Upper lobe of left lung (tissue), 4 donors: ENCODE measurements around the gene LRRC73.

Source experiments
- CTCF ChIP-seq, 6 experiments: fragments of 450-650 bp in 4 of 6; fragments of 200-600 bp in 2 of 6; sonication (generic) in 2 of 6; IDR thresholded peaks; one replicate each; pipeline ENCODE4 v1.5.1; 2016 to 2019; ENCODE audit warnings: antibody characterized with exemption in 6 of 6
- EP300 ChIP-seq, 4 donors: sonication (generic); formaldehyde crosslinking; IDR thresholded peaks; one replicate each; pipeline ENCODE4 v1.5.1; 2017; ENCODE audit warnings: antibody characterized with exemption in 4 of 4, control low read depth in 2 of 4
- POLR2AphosphoS5 ChIP-seq, 2 donors: sonication (generic); formaldehyde crosslinking; IDR thresholded peaks; one replicate each; pipeline ENCODE4 v1.5.1; 2017; ENCODE audit warnings: antibody characterized with exemption in 2 of 2

DNA sequence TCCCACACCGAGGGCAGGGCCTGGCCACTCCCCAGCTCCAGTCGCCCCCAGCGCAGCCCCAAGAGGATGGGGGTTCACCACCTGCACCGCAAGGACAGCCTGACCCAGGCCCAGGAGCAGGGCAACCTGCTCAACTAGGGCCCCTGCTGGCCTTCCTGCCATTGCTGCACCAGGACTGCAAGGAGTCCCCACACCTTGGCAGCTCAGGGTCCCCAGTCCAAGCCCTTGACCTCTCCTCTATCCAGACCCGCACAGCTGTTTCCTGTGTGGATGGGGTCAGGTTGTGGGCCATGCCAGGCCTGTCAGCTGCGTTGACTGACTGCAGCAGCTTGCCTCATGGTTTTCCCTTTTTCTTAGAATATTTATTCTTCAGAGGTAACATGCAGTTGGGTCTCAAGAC lies 4.4 kb downstream of the LRRC73 start:
- TF ChIP-seq CTCF (IDR thresholded peaks at IDR 0.05) (no peak), EP300 (IDR thresholded peaks at IDR 0.05) (no peak), POLR2AphosphoS5 (IDR thresholded peaks at IDR 0.05) (no peak)
